ENCODE data around the gene JAG2. TPM values are rescaled to one million over a fixed set of nuclear protein-coding genes. Genes with fewer than 3 reads are reported as not detected.

The JAG2 gene
- total and polyA plus RNA-seq, 12 donors = 18.5 to 45.5 (median 26.3) TPM

GRCh38 chr14:105123981-105124765 is 44.4 kb downstream of the JAG2 start:
- WGBS, 2 donors = 64 to 67% methylated on average over 17 of the region's 17 CpGs
- Histone ChIP-seq H3K4me1 (no peaks in the 10 kb centered on the region), H3K9me3 (peaks cover 0 to 24% (median 13%) of the 10 kb centered on the region in 11 donors), H3K36me3 (no peaks in the 10 kb centered on the region), H3K27ac (no peak overlapping the region), H3K27me3 (peaks cover 0 to 14% (median 6%) of the 10 kb centered on the region in 7 donors), H3K4me3 (no peak overlapping the region)
- intact Hi-C loops (cut with DNase I) = no loop called here
- ATAC-seq (no peak), DNase-seq (no peak)
- no peak for TF ChIP-seq CTCF (IDR thresholded peaks at IDR 0.05)

GRCh38 chr14:105123064-105123665 is 45.4 kb downstream of the JAG2 start:
- ATAC-seq = no peak
- TF ChIP-seq CTCF (IDR thresholded peaks at IDR 0.05) = no peak
- WGBS, 2 donors = 81 to 85% methylated on average over 5 of the region's 5 CpGs
- Histone ChIP-seq H3K4me3 (no peak overlapping the region), H3K9me3 (peaks cover 0 to 26% (median 13%) of the 10 kb centered on the region in 11 donors), H3K27me3 (peaks cover 0 to 14% (median 3%) of the 10 kb centered on the region in 7 donors), H3K4me1 (no peaks in the 10 kb centered on the region), H3K27ac (no peak overlapping the region), H3K36me3 (no peaks in the 10 kb centered on the region)
- DNase-seq = no peak
- intact Hi-C loops (cut with DNase I) = no loop called here

- Histone ChIP-seq H3K4me3 (no peak overlapping the region), H3K4me1 (no peaks in the 10 kb centered on the region), H3K9me3 (peaks cover 0 to 33% (median 13%) of the 10 kb centered on the region in 11 donors), H3K27me3 (peaks cover 0 to 9% (median 0%) of the 10 kb centered on the region in 7 donors), H3K27ac (no peak overlapping the region), H3K36me3 (no peaks in the 10 kb centered on the region)
- DNase-seq (no peak), ATAC-seq (no peak)
- intact Hi-C loops (cut with DNase I) = no loop called here
- WGBS, 2 donors = 77 to 80% methylated on average over 6 of the region's 6 CpGs
- TF ChIP-seq CTCF (IDR thresholded peaks at IDR 0.05) = no peak
These were observed 48.5 kb downstream of the JAG2 start for GRCh38 chr14:105120056-105120455.

- H3K27ac ChIP-seq = no peak overlapping the region
- no peak for ATAC-seq
- no peak overlapping the region for H3K4me3 ChIP-seq
- intact Hi-C loops (cut with DNase I) = no loop called here
- DNase-seq = no peak
- peaks cover 0 to 33% (median 13%) of the 10 kb centered on the region in 11 donors for H3K9me3 ChIP-seq
- no peaks in the 10 kb centered on the region for H3K4me1 ChIP-seq
- H3K27me3 ChIP-seq = peaks cover 0 to 5% (median 0%) of the 10 kb centered on the region in 7 donors
- H3K36me3 ChIP-seq = no peaks in the 10 kb centered on the region
- no peak for TF ChIP-seq CTCF (IDR thresholded peaks at IDR 0.05)
- 81 to 84% methylated on average over 12 of the region's 12 CpGs for WGBS, 2 donors
These were observed 49.1 kb downstream of the JAG2 start for GRCh38 chr14:105119408-105120025.
